Ascending aorta (tissue), 2 donors: Measurements from ENCODE around the gene CD300LD. TPM values are rescaled to one million over a fixed set of nuclear protein-coding genes. Genes with fewer than 3 reads are reported as not detected.
"Not testable (repeated sequence)": the region's sequence is repeated elsewhere in the genome, so short reads cannot be mapped to it uniquely, and the experiment has no call there.

Source experiments
- DNase-seq, 2 donors: peaks; one replicate each; pipeline ENCODE4 v3.0.0-alpha.2; 2019; ENCODE audit warnings: low spot score in 2 of 2
- H3K27ac ChIP-seq, 2 donors: fragments of 200-600 bp; sonication (generic); one replicate each; pipeline ENCODE4 v1.5.1; 2016 to 2017; ENCODE audit warnings: mild to moderate bottlenecking in 1 of 2
- H3K27me3 ChIP-seq: fragments of 200-600 bp; sonication (generic); one replicate; pipeline ENCODE4 v1.5.1; 2017
- H3K36me3 ChIP-seq, 2 donors: fragments of 200-600 bp; sonication (generic); one replicate each; pipeline ENCODE4 v1.5.1; 2016
- H3K4me1 ChIP-seq, 2 donors: fragments of 200-600 bp; sonication (generic); one replicate each; pipeline ENCODE4 v1.5.1; 2016 to 2017; ENCODE audit warnings: mild to moderate bottlenecking in 1 of 2
- H3K4me3 ChIP-seq, 2 donors: fragments of 200-600 bp; sonication (generic); one replicate each; pipeline ENCODE4 v1.5.1; 2016 to 2017; ENCODE audit warnings: mild to moderate bottlenecking in 1 of 2
- H3K9me3 ChIP-seq, 2 donors: fragments of 200-600 bp; sonication (generic); one replicate each; pipeline ENCODE4 v1.5.1; 2016
- intact Hi-C: fragments of 100-400 bp; cut with DNase I; formaldehyde crosslinking; loops from one replicate; pipeline ENCODE4 v1.15.1; 2023
- total RNA-seq: library from RNA; depleted of rRNA; stranded (reverse); fragments of >200 nt; gene quantifications from one replicate; pipeline ENCODE4 v1.1.0, GENCODE V29; 2016
- TF ChIP-seq, protein P1 (sequence below), 3 experiments: fragments of 200-600 bp in 2 of 3; fragments of 450-650 bp in 1 of 3; sonication (generic) in 2 of 3; IDR thresholded peaks; one replicate each; pipeline ENCODE4 v1.5.1; 2016 to 2019; ENCODE audit warnings: antibody characterized with exemption in 3 of 3, mild to moderate bottlenecking in 1 of 3, moderate library complexity in 1 of 3

The CD300LD gene
- total RNA-seq, 1 donor from 2014 or later, result not detected

- H3K36me3 ChIP-seq, result no peaks in the 10 kb centered on the region
- DNase-seq, result no peak
- H3K4me3 ChIP-seq, result no peak overlapping the region
- H3K27me3 ChIP-seq, result no peaks in the 10 kb centered on the region
- no peak overlapping the region for H3K27ac ChIP-seq
- H3K9me3 ChIP-seq, result no peaks in the 10 kb centered on the region
- H3K4me1 ChIP-seq, result no peaks in the 10 kb centered on the region
- TF ChIP-seq, protein P1, sequence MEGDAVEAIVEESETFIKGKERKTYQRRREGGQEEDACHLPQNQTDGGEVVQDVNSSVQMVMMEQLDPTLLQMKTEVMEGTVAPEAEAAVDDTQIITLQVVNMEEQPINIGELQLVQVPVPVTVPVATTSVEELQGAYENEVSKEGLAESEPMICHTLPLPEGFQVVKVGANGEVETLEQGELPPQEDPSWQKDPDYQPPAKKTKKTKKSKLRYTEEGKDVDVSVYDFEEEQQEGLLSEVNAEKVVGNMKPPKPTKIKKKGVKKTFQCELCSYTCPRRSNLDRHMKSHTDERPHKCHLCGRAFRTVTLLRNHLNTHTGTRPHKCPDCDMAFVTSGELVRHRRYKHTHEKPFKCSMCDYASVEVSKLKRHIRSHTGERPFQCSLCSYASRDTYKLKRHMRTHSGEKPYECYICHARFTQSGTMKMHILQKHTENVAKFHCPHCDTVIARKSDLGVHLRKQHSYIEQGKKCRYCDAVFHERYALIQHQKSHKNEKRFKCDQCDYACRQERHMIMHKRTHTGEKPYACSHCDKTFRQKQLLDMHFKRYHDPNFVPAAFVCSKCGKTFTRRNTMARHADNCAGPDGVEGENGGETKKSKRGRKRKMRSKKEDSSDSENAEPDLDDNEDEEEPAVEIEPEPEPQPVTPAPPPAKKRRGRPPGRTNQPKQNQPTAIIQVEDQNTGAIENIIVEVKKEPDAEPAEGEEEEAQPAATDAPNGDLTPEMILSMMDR (IDR thresholded peaks at IDR 0.05), result no peak
- intact Hi-C loops, result no loop called here
Measured at GRCh38 chr17:74635418-74635817, 43.3 kb upstream of the CD300LD start.

GRCh38 chr17:74633326-74633725, 41.2 kb upstream of the CD300LD start:
- intact Hi-C loops, result no loop called here
- no peak for DNase-seq
- H3K4me1 ChIP-seq, result no peaks in the 10 kb centered on the region
- H3K9me3 ChIP-seq, result no peaks in the 10 kb centered on the region
- TF ChIP-seq, protein P1 (IDR thresholded peaks at IDR 0.05), result no peak
- no peak overlapping the region for H3K4me3 ChIP-seq
- no peaks in the 10 kb centered on the region for H3K27me3 ChIP-seq
- no peaks in the 10 kb centered on the region for H3K36me3 ChIP-seq
- H3K27ac ChIP-seq, result no peak overlapping the region

GRCh38 chr17:74632617-74633016, 40.5 kb upstream of the CD300LD start:
- H3K9me3 ChIP-seq, result no peaks in the 10 kb centered on the region
- no peak for DNase-seq
- intact Hi-C loops, result no loop called here
- no peaks in the 10 kb centered on the region for H3K4me1 ChIP-seq
- no peaks in the 10 kb centered on the region for H3K36me3 ChIP-seq
- no peak overlapping the region for H3K27ac ChIP-seq
- H3K27me3 ChIP-seq, result no peaks in the 10 kb centered on the region
- TF ChIP-seq, protein P1 (IDR thresholded peaks at IDR 0.05), result no peak
- H3K4me3 ChIP-seq, result no peak overlapping the region

- Histone ChIP-seq H3K27ac (no peak overlapping the region), H3K4me1 (no peaks in the 10 kb centered on the region), H3K27me3 (no peaks in the 10 kb centered on the region), H3K9me3 (no peaks in the 10 kb centered on the region), H3K36me3 (no peaks in the 10 kb centered on the region), H3K4me3 (no peak overlapping the region)
- intact Hi-C loops, result no loop called here
- TF ChIP-seq, protein P1 (IDR thresholded peaks at IDR 0.05), result no peak
- no peak for DNase-seq
Measured at GRCh38 chr17:74631468-74632450, 39.7 kb upstream of the CD300LD start.

- H3K27ac ChIP-seq, H3K27me3 ChIP-seq, intact Hi-C loops: not testable (repeated sequence)
Measured at GRCh38 chr17:74630251-74630650, 38.2 kb upstream of the CD300LD start.

GRCh38 chr17:74625661-74626060, 33.6 kb upstream of the CD300LD start:
- H3K4me1 ChIP-seq, result no peaks in the 10 kb centered on the region
- no peak overlapping the region for H3K4me3 ChIP-seq
- no peaks in the 10 kb centered on the region for H3K36me3 ChIP-seq
- H3K27me3 ChIP-seq, result no peaks in the 10 kb centered on the region
- intact Hi-C loops, result no loop called here
- no peak for DNase-seq
- TF ChIP-seq, protein P1 (IDR thresholded peaks at IDR 0.05), result no peak
- no peak overlapping the region for H3K27ac ChIP-seq
- H3K9me3 ChIP-seq, result no peaks in the 10 kb centered on the region

More at GRCh38 chr17:74630251-74630650, 38.2 kb upstream of the CD300LD start:
- H3K36me3 ChIP-seq, H3K4me1 ChIP-seq, DNase-seq, H3K9me3 ChIP-seq, H3K4me3 ChIP-seq: not testable (repeated sequence)
